Right lung (tissue), 5 donors: ENCODE measurements around the gene SSBP3. TPM values are rescaled to one million over a fixed set of nuclear protein-coding genes. Genes with fewer than 3 reads are reported as not detected.
"Not testable (repeated sequence)": the region's sequence is repeated elsewhere in the genome, so short reads cannot be mapped to it uniquely, and the experiment has no call there.

Source experiments
- DNase-seq, 2 donors: peaks; one replicate each; pipeline ENCODE4 v3.0.0-alpha.2; 2013
- polyA plus RNA-seq, 5 donors: library from polyadenylated mRNA; unstranded; fragments of 120-200 nt; gene quantifications; one replicate each; pipeline versions ENCODE4 v1.2.1 to v1.2.3, GENCODE V29; 2013; ENCODE audit warnings: inconsistent platforms in 1 of 5, low replicate concordance in 1 of 5; ENCODE audit not compliant: insufficient read length in 5 of 5, insufficient read depth in 1 of 5

The SSBP3 gene
- polyA plus RNA-seq, 5 donors: 106 to 119 (median 108) TPM

DNA sequence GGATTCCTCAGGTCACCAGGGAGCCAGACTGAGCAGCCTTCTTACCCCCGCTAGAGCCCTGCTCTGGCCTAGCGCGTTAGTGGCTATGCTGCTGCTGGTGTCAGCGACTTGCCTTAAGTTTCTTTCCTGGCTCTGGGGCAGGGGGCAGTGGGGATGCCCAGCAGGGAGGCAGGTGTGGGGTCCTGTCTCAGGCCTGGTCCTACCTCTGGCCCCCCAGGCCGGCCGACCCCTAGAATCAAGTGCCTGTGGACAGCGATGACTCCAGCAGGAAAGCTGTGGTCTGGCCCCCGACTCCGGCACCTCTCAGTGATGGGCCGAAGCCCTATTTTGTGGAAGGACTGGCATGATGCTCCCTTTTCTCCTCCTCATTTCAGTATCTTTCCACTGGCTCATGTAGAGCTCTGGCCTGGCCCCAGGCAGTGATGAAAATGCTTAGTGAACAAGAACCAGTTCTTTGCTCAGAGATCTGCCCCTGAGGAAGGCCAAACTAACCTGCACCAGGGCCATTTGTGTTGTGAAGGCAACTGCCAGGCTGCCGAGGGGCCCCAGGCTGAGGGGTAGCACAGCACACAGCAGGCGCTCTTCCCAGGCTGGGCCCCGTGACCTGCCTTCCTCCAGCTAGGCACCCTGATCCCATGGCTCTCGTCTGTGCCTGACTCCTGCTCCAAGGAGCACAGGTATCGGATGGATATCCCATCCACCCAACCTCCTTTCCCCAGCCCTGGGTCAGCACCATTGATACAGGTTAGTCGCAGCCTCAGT, 182.6 kb downstream of the SSBP3 start:
- DNase-seq: no peak

DNA sequence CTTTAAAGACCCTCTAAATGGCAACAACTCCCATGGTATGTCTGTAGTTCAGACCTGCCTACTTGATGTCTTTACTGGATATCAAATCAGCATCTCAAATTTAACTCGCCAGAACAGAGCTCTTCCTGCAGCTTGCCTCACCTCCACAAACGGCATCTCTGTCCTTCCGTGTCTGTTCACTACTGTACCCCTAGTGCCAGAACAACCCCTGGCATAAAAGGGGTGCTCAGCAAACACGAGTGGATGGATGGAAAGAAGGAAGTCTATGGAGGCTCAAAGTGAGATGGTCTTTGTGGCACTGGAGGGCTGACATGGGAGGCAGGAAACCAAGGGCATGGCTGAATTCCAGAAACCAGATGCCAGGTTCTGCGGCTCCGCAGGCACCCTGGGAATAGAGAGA, 183.5 kb downstream of the SSBP3 start:
- DNase-seq: no peak

GRCh38 chr1:54221867-54222484, 184.2 kb downstream of the SSBP3 start:
- DNase-seq: no peak

DNA sequence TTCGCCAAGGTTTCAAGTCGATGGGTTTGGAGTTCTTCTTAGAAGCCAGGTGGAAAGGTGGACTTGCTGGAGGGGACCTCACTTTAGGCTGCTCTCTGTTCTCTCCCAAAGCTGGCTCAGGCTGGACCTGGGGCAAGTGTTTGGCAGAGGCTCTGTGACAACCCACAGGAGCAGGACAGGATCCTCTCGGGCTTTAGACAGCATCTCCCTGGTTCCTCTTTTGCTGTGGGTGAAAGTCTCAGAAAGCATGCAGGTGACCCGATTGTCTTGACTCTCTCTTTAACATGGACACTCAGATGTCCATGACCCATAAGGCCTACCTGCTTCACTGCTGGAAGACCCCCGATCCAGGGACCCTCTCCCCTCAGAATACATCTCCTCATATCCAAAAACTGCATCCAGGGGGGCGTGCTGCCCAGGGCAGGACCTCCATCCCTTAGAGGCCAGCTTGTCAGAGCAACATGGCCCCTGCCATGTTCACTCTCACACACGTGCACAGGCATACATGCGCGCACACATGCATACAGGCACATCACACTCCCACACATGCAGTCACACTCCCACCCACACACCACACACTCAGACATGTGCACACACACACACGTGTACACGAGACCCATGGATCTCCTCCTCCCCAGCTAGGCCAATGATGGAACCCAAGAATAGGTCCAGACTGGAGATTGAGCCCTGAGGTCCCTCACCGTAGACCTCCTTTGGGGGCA, 184.9 kb downstream of the SSBP3 start:
- DNase-seq: no peak

- DNase-seq: peak; percentile 47 to 53
Observed at GRCh38 chr1:54220004-54220811, 186.0 kb downstream of the SSBP3 start.

- DNase-seq: no peak
Observed at GRCh38 chr1:54219688-54220003, 186.5 kb downstream of the SSBP3 start.

DNA sequence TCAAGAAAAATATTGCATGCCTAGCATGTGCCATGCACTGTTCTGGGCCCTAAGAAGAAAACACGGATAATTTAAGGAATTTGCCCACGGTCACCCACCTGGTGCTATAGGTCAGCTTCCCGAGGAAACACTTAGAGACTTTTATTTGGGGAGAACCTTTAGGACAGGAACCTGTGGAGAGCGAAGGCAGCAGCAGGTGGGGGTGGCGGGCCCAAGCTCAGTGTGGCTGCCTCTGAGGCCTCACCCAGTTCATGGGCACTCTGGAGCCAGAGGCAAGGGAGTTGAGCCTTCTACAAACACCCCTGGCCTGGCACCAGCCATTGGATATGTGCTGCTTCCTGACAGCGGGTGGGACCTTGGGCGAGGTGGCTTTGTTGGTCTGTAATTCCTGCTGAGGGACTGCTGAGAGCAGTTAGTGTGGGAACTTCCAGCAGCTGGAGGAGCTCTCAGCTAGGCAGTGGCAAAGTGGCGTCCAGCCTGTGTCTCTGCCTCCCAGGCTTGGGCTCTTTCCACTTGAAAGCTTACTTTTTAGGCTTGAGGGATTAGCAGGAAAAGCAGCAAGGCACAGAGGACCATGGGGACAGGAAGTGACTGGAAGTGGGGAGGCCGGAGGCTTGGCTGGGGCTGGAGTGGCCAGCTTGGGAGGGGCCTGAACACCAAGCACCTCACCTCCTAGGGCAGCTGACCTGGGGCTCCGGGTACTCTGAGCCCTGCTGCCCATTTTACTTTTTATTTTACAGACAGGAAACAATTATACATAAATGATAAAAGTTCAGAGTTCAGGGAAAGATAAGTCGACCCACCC, 187.1 kb downstream of the SSBP3 start:
- no peak for DNase-seq

DNA sequence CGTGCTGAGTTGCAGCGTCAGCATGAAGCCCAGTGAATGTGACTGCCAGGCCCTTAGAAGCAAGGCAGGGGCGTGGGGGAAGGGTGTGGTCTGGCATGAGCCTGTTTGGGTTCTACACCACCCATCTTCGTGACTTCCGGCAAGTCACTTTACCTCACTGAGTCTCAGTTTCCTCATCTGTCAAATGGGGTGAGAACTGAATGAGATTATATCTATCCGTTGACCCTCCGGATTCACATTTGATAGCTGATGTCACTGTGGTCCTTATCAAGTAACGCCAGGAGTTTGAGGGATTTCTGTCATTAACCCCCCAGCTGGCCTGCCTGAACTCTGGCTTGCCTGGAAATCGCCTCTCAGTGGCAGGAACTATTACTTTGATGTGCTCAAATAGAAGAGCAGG, 190.7 kb downstream of the SSBP3 start:
- DNase-seq: no peak

GRCh38 chr1:54212872-54213271, 193.3 kb downstream of the SSBP3 start:
- no peak for DNase-seq

GRCh38 chr1:54207896-54208295, 198.3 kb downstream of the SSBP3 start:
- DNase-seq: not testable (repeated sequence)

GRCh38 chr1:54207287-54207686, 198.9 kb downstream of the SSBP3 start:
- no peak for DNase-seq

DNA sequence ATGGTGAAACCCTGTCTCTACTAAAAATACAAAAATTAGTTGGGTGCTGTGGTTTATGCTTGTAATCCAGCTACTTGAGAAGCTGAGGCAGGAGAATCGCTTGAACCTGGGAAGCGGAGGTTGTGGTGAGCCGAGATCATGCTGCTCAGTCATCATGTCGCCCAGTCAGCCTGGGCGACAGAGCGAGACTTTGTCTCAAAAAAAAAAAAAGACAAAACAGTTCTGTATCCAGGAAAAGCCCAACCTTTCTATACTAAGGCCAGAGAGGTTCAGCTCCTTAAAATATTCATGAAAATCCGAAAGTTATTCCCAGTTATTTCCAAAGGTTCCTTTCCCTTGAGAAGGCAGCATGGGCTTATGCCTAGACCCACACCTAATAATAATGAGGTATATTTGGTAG, 202.0 kb downstream of the SSBP3 start:
- no peak for DNase-seq

GRCh38 chr1:54200519-54200997, 205.6 kb downstream of the SSBP3 start:
- no peak for DNase-seq

- DNase-seq: peak; percentile 93 to 94
Observed at GRCh38 chr1:54199765-54200518, 206.3 kb downstream of the SSBP3 start, which contains the start of the genes CYB5RL and MRPL37. Gene CYB5RL, minus strand, starts transcription at chr1:54200030. Its CDS starts 4,414 bp downstream, at chr1:54195616. Gene MRPL37, plus strand, starts transcription at chr1:54200167. Its CDS starts 77 bp downstream, at chr1:54200244.

- no peak for DNase-seq
Observed at GRCh38 chr1:54199151-54199764, 206.9 kb downstream of the SSBP3 start.

DNA sequence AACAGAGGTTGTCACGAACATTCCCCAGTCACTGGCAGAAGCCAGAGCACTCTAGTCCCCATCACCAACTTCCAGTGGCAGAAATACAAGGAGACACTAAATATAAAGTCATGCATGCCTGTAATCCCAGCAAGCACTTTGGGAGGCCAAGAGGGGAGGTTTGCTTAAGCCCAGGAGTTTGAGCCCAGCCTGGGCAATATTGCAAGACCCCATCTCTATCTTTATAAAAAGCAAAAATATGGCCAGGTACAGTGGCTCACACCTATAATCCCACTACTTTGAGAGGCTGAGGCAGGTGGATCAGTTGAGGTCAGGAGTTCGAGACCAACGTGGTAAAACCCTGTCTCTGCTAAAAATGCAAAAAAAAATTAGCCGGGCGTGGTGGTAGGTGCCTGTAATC, 212.7 kb downstream of the SSBP3 start:
- no peak for DNase-seq

- DNase-seq: no peak
Observed at GRCh38 chr1:54191525-54191924, 214.7 kb downstream of the SSBP3 start.

- no peak for DNase-seq
Observed at GRCh38 chr1:54190526-54190925, 215.7 kb downstream of the SSBP3 start.

GRCh38 chr1:54188291-54188690, 217.9 kb downstream of the SSBP3 start:
- DNase-seq: no peak

- DNase-seq: no peak
Observed at GRCh38 chr1:54186056-54186455, 220.1 kb downstream of the SSBP3 start.
